Naive B cell (primary cell): ENCODE data around the gene SH3BP5L. TPM values are rescaled to one million over a fixed set of nuclear protein-coding genes. Genes with fewer than 3 reads are reported as not detected.
A peak's percentile ranks its signal among the peaks of the same experiment; 100 is the strongest.
"Not testable (repeated sequence)": the region's sequence is repeated elsewhere in the genome, so short reads cannot be mapped to it uniquely, and the experiment has no call there.

Source experiments
- ATAC-seq, 2 donors: fragments of 150-1000 bp; cut with Tn5 transposase; 2 replicates each; pipeline ENCODE4 v1.10.0; 2021; ENCODE audit warnings: low read depth in 2 of 2, mild to moderate bottlenecking in 2 of 2, moderate library complexity in 2 of 2
- DNase-seq: peaks from one replicate; pipeline ENCODE4 v3.0.0; 2022
- H3K27ac Mint-ChIP-seq, 6 donors: one replicate each; pipeline ENCODE4 v1.8.0; 2020 to 2022; ENCODE audit warnings: mild to moderate bottlenecking in 6 of 6, mixed read lengths in 6 of 6, moderate library complexity in 5 of 6, inconsistent platforms in 2 of 6
- H3K27me3 Mint-ChIP-seq, 3 donors: one replicate each; pipeline ENCODE4 v1.8.0; 2021 to 2022; ENCODE audit warnings: mixed read lengths in 3 of 3, mild to moderate bottlenecking in 1 of 3
- H3K36me3 Mint-ChIP-seq, 2 donors: one replicate each; pipeline ENCODE4 v1.8.0; 2020 to 2022; ENCODE audit warnings: mixed read lengths in 2 of 2, inconsistent platforms in 1 of 2, mild to moderate bottlenecking in 1 of 2
- H3K4me1 Mint-ChIP-seq, 3 donors: one replicate each; pipeline ENCODE4 v1.8.0; 2020 to 2022; ENCODE audit warnings: mixed read lengths in 3 of 3, inconsistent platforms in 1 of 3, mild to moderate bottlenecking in 1 of 3, moderate library complexity in 1 of 3
- H3K4me3 Mint-ChIP-seq, 8 donors: one replicate each; pipeline ENCODE4 v1.8.0; 2020 to 2022; ENCODE audit warnings: mild to moderate bottlenecking in 8 of 8, mixed read lengths in 8 of 8, moderate library complexity in 8 of 8, inconsistent platforms in 2 of 8
- H3K9me3 Mint-ChIP-seq, 7 donors: one replicate each; pipeline ENCODE4 v1.8.0; 2020 to 2022; ENCODE audit warnings: mixed read lengths in 7 of 7, mild to moderate bottlenecking in 5 of 7, inconsistent platforms in 2 of 7, moderate library complexity in 1 of 7
- polyA plus RNA-seq, 6 donors: library from polyadenylated mRNA; unstranded; fragments of 300-500 nt; fragmentation: Illumina TruSeq; gene quantifications; one replicate each; pipeline ENCODE4 v1.2.3, GENCODE V29; 2021; ENCODE audit warnings: low read depth in 6 of 6

SH3BP5L gene
- polyA plus RNA-seq, 6 donors from 2014 or later: 1.5 to 5.3 (median 2.8) TPM

DNA sequence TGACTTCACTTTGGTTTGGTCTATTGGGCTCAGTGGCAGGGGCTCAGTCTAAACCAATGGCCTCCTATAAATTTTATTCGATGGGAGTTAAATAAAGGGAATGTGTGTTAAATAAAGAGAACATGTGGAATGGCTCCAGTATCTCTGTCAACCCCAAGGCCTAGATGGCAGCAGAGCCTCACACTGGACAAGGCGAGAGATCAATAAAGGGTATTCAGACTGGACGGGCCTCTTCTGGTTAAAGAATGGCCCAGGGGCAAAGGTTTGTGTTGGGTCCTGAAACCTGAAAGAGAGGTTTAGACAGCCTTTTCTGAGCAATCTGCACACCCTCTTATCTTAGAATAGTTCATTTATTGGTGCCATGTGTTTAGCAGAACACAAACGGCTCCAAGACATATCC is 34.7 kb downstream of the SH3BP5L start:
- no peak for DNase-seq
- Mint-ChIP-seq H3K36me3 (peaks cover 13 to 23% of the 10 kb centered on the region in 2 donors), H3K27me3 (no peaks in the 10 kb centered on the region), H3K4me3 (peak overlapping the region in 1 of 8 donors; percentile 24), H3K9me3 (peaks cover 6 to 29% (median 14%) of the 10 kb centered on the region in 7 donors), H3K27ac (peak overlapping the region; percentile 41 to 87 (median 80)), H3K4me1 (peaks cover 50 to 80% (median 59%) of the 10 kb centered on the region in 3 donors)
- ATAC-seq: no peak

- DNase-seq (no peak), ATAC-seq (no peak)
- H3K27me3 Mint-ChIP-seq: no peaks in the 10 kb centered on the region
- H3K9me3 Mint-ChIP-seq: peaks cover 4 to 24% (median 10%) of the 10 kb centered on the region in 7 donors
- peak overlapping the region in 5 of 6 donors; percentile 41 to 87 (median 81) for H3K27ac Mint-ChIP-seq
- H3K36me3 Mint-ChIP-seq: peaks cover 12 to 17% of the 10 kb centered on the region in 2 donors
- H3K4me3 Mint-ChIP-seq: peak overlapping the region in 2 of 8 donors; percentile 25 to 56
- peaks cover 49 to 83% (median 59%) of the 10 kb centered on the region in 3 donors for H3K4me1 Mint-ChIP-seq
Measured at GRCh38 chr1:248790456-248790855, 35.3 kb downstream of the SH3BP5L start.

- Mint-ChIP-seq H3K9me3 (peaks cover 2 to 15% (median 7%) of the 10 kb centered on the region in 7 donors), H3K4me1 (peaks cover 47 to 79% (median 55%) of the 10 kb centered on the region in 3 donors), H3K27ac (peak overlapping the region in 2 of 6 donors; percentile 43 to 66)
- not testable (repeated sequence) for DNase-seq, H3K36me3 Mint-ChIP-seq, ATAC-seq, H3K27me3 Mint-ChIP-seq, H3K4me3 Mint-ChIP-seq
Measured at GRCh38 chr1:248789337-248789736, 36.4 kb downstream of the SH3BP5L start.

- peak overlapping the region in 3 of 6 donors; percentile 12 to 65 (median 49) for H3K27ac Mint-ChIP-seq
- ATAC-seq (no peak), DNase-seq (no peak)
- no peaks in the 10 kb centered on the region for H3K27me3 Mint-ChIP-seq
- H3K9me3 Mint-ChIP-seq: peaks cover 0 to 7% (median 0%) of the 10 kb centered on the region in 7 donors
- no peaks in the 10 kb centered on the region for H3K36me3 Mint-ChIP-seq
- peaks cover 44 to 78% (median 55%) of the 10 kb centered on the region in 3 donors for H3K4me1 Mint-ChIP-seq
- H3K4me3 Mint-ChIP-seq: peak overlapping the region in 1 of 8 donors; percentile 16
Measured at GRCh38 chr1:248788327-248788726, 37.4 kb downstream of the SH3BP5L start.

DNA sequence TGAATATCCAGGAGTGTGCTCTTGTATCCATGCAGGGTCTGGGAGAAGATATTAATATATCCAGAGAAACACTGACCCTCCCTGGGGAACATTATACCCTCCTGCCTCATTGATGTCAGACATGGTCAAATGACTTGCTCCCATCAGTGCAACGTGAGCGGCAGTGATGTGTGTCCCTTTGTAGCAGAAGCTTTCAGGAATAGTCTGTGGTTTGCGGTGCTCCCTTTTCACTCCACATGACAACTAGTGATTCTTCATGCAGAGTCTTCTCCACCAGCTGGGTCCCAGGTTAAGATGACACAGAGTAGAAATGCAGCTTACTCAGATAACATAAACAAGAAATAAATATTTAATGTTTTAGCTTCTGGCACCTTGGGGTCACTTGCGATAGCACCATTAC is 38.3 kb downstream of the SH3BP5L start:
- Mint-ChIP-seq H3K4me1 (peaks cover 43 to 78% (median 55%) of the 10 kb centered on the region in 3 donors), H3K9me3 (peaks cover 0 to 2% (median 0%) of the 10 kb centered on the region in 7 donors), H3K36me3 (no peaks in the 10 kb centered on the region), H3K4me3 (no peak overlapping the region), H3K27me3 (no peaks in the 10 kb centered on the region), H3K27ac (peak overlapping the region in 2 of 6 donors; percentile 51 to 80)
- DNase-seq (no peak), ATAC-seq (no peak)

GRCh38 chr1:248786156-248786555 is 39.6 kb downstream of the SH3BP5L start:
- no peak overlapping the region for H3K4me3 Mint-ChIP-seq
- H3K27me3 Mint-ChIP-seq: no peaks in the 10 kb centered on the region
- no peak for DNase-seq
- no peaks in the 10 kb centered on the region for H3K36me3 Mint-ChIP-seq
- peak; percentile 52 to 63 for ATAC-seq
- H3K4me1 Mint-ChIP-seq: peaks cover 47 to 74% (median 56%) of the 10 kb centered on the region in 3 donors
- H3K27ac Mint-ChIP-seq: peak overlapping the region in 3 of 6 donors; percentile 32 to 60 (median 41)
- peaks cover 0 to 6% (median 3%) of the 10 kb centered on the region in 7 donors for H3K9me3 Mint-ChIP-seq

DNA sequence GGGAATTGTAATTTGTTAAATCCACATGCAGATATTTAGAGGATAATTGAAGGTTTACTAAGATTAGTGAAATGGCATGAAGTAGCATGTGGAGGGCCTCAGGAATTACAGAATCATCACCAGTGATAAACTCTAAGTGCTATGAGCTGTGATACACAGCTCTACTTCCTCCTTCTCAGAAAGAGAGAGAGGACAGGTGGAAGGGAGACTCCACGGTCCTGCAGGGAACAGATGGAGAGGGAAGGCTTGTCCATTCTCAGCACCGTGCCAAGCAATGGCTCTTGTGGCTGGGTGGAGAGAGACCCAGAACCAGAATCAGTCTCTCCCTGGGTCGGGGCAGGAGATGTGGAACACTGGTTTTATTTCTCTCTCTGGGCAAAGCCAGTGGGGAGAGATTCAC is 42.3 kb downstream of the SH3BP5L start:
- DNase-seq: no peak
- peaks cover 0 to 3% (median 0%) of the 10 kb centered on the region in 3 donors for H3K27me3 Mint-ChIP-seq
- peaks cover 3 to 8% (median 6%) of the 10 kb centered on the region in 7 donors for H3K9me3 Mint-ChIP-seq
- H3K36me3 Mint-ChIP-seq: no peaks in the 10 kb centered on the region
- H3K4me3 Mint-ChIP-seq: peak overlapping the region in 1 of 8 donors; percentile 70
- peak in 1 of 2 donors; percentile 30 for ATAC-seq
- peak overlapping the region in 4 of 6 donors; percentile 58 to 77 (median 76) for H3K27ac Mint-ChIP-seq
- peaks cover 35 to 57% (median 55%) of the 10 kb centered on the region in 3 donors for H3K4me1 Mint-ChIP-seq

- peaks cover 35 to 55% (median 53%) of the 10 kb centered on the region in 3 donors for H3K4me1 Mint-ChIP-seq
- H3K4me3 Mint-ChIP-seq: no peak overlapping the region
- ATAC-seq (no peak), DNase-seq (no peak)
- H3K36me3 Mint-ChIP-seq: peaks cover 0 to 5% of the 10 kb centered on the region in 2 donors
- H3K27me3 Mint-ChIP-seq: peaks cover 0 to 3% (median 0%) of the 10 kb centered on the region in 3 donors
- peak overlapping the region in 3 of 6 donors; percentile 25 to 86 (median 77) for H3K27ac Mint-ChIP-seq
- H3K9me3 Mint-ChIP-seq: peaks cover 3 to 13% (median 6%) of the 10 kb centered on the region in 7 donors
Measured at GRCh38 chr1:248782416-248783141, 43.1 kb downstream of the SH3BP5L start.

DNA sequence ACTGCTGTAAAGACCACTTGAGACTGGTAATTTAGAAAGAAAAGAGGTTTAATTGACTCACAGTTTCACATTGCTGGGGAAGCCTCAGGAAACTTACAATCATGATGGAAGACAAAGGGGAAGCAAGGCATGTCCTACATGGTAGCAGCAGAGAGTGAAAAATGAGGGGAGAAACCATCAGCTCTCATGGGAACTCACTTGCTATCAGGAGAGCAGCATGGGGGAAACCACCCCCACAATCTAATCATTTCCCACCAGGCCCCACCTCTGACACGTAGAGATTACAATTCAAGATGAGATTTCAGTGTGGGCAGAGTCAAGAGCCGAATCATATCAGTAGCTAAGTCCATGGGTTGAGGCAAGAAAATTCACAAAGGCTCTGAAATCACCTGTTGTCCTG is 46.4 kb downstream of the SH3BP5L start:
- no peak for ATAC-seq
- Mint-ChIP-seq H3K27ac (peak overlapping the region in 1 of 6 donors; percentile 33), H3K4me1 (peaks cover 20 to 31% (median 28%) of the 10 kb centered on the region in 3 donors), H3K4me3 (no peak overlapping the region), H3K36me3 (peaks cover 14% of the 10 kb centered on the region in 2 donors), H3K27me3 (peaks cover 0 to 9% (median 3%) of the 10 kb centered on the region in 3 donors), H3K9me3 (peaks cover 8 to 33% (median 17%) of the 10 kb centered on the region in 7 donors)
- no peak for DNase-seq

DNA sequence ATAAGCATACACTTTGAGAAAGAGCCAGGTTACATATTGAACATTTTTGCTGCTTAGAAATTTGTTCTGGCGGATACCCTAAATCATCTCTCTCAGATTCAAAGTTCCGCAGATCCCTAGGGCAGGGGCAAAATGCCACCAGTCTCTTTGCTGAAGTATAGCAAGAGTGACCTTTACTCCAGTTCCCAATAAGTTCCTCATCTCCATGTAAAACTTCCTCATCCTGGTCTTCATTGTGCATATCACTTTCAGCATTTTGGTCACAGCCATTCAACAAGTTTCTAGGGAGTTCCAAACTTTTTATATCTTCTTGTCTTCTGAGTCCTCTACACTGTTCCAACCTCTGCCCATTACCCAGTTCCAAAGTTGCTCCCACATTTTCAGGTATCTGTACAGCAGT is 46.8 kb downstream of the SH3BP5L start:
- DNase-seq (no peak), ATAC-seq (no peak)
- Mint-ChIP-seq H3K27ac (no peak overlapping the region), H3K4me3 (no peak overlapping the region), H3K27me3 (peaks cover 0 to 9% (median 3%) of the 10 kb centered on the region in 3 donors), H3K36me3 (peaks cover 14% of the 10 kb centered on the region in 2 donors), H3K9me3 (peaks cover 8 to 33% (median 17%) of the 10 kb centered on the region in 7 donors), H3K4me1 (peaks cover 20 to 28% (median 28%) of the 10 kb centered on the region in 3 donors)

GRCh38 chr1:248776991-248777390 is 48.7 kb downstream of the SH3BP5L start:
- Mint-ChIP-seq H3K27me3 (peaks cover 0 to 9% (median 3%) of the 10 kb centered on the region in 3 donors), H3K27ac (no peak overlapping the region), H3K9me3 (peaks cover 8 to 33% (median 17%) of the 10 kb centered on the region in 7 donors), H3K4me3 (no peak overlapping the region), H3K4me1 (peaks cover 8 to 23% (median 14%) of the 10 kb centered on the region in 3 donors), H3K36me3 (peaks cover 14% of the 10 kb centered on the region in 2 donors)
- DNase-seq: no peak
- no peak for ATAC-seq

DNA sequence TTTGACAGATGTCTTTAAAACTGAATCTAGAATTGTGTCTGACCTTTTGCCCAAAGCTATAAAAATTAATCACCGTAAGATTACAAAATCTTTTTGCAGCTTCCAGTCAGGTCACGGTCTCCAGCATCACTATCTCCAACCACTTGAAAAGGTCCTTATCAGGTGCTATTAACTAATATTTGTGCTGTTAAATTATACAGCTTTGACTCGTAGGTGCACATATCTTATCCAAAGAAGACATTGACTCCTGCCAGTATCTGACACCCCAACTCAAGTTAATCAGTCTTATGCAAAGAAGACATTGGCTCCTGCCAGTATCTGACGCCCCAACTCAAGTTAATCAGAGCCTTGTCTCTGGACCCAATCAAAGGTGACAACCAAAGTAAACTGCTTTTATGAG is 50.3 kb downstream of the SH3BP5L start:
- no peak overlapping the region for H3K4me3 Mint-ChIP-seq
- DNase-seq (no peak), ATAC-seq (no peak)
- H3K9me3 Mint-ChIP-seq: peaks cover 5 to 28% (median 15%) of the 10 kb centered on the region in 7 donors
- peaks cover 0 to 16% (median 11%) of the 10 kb centered on the region in 3 donors for H3K4me1 Mint-ChIP-seq
- peaks cover 14% of the 10 kb centered on the region in 2 donors for H3K36me3 Mint-ChIP-seq
- peaks cover 0 to 9% (median 3%) of the 10 kb centered on the region in 3 donors for H3K27me3 Mint-ChIP-seq
- peak overlapping the region in 1 of 6 donors; percentile 24 for H3K27ac Mint-ChIP-seq
